Nephron (organoid): ENCODE measurements around the gene DSCAM.
"Not testable (repeated sequence)": the region's sequence is repeated elsewhere in the genome, so short reads cannot be mapped to it uniquely, and the experiment has no call there.

Source experiments
- H3K27ac Mint-ChIP-seq, 3 experiments: 2 replicates each; pipeline ENCODE4 v1.8.0; 2020; ENCODE audit warnings: mixed read lengths in 3 of 3, mild to moderate bottlenecking in 2 of 3, moderate library complexity in 1 of 3
- H3K27me3 Mint-ChIP-seq: 2 replicates; pipeline ENCODE4 v1.8.0; 2021; ENCODE audit warnings: low read depth, mild to moderate bottlenecking, moderate library complexity, mixed read lengths
- H3K36me3 Mint-ChIP-seq: 2 replicates; pipeline ENCODE4 v1.8.0; 2020; ENCODE audit warnings: low read depth, mixed read lengths
- H3K4me1 Mint-ChIP-seq: 2 replicates; pipeline ENCODE4 v1.8.0; 2020; ENCODE audit warnings: mixed read lengths
- H3K4me3 Mint-ChIP-seq, 3 experiments: 2 replicates each; pipeline ENCODE4 v1.8.0; 2020; ENCODE audit warnings: mild to moderate bottlenecking in 3 of 3, mixed read lengths in 3 of 3, moderate library complexity in 2 of 3
- H3K9me3 Mint-ChIP-seq: 2 replicates; pipeline ENCODE4 v1.8.0; 2020; ENCODE audit warnings: mixed read lengths
- TF ChIP-seq, protein P1 (sequence below), 3 experiments: fragments of 200-600 bp; sonication (generic); IDR thresholded peaks; one replicate each; pipeline ENCODE4 v1.5.0; 2021; ENCODE audit warnings: antibody characterized with exemption in 3 of 3; ENCODE audit not compliant: unreplicated experiment in 3 of 3

The DSCAM gene

DNA sequence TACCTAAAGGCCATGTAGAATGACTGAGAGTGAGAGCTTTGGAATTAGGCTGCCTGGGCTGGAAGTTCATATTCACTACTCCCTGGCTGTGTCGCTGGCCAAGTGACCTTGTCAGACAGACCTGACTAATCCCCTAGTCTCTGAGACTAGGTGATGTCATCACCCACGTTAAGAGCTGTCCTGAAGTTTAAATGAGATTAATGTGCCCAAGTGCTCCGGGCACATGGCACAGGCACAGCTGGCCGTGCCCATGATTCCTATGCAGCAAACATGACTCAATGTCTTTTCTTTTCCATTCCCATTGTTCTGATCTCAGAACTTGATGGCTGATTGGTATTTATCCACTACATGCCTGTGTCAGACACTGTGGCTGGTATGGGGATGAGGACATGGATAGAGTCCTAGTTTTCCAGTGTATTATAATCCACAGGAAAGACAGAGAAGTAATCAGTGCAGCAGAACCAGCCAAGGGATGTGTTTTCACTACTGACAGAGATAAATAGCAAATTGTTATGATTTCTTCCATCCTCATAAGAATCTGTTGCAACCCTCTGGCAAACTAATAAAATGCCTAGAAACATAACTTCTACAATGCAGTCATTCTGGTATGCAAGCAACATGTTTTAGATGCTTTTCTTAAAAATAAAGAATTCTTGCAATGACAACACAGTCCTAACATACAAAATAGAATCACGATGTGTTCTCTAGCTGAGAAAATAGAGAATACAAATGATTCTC is 798.8 kb downstream of the DSCAM start:
- peaks cover 4% of the 10 kb centered on the region for H3K27me3 Mint-ChIP-seq
- no peaks in the 10 kb centered on the region for H3K9me3 Mint-ChIP-seq
- H3K4me1 Mint-ChIP-seq = peaks cover 15% of the 10 kb centered on the region
- H3K36me3 Mint-ChIP-seq = no peaks in the 10 kb centered on the region
- TF ChIP-seq, protein P1, sequence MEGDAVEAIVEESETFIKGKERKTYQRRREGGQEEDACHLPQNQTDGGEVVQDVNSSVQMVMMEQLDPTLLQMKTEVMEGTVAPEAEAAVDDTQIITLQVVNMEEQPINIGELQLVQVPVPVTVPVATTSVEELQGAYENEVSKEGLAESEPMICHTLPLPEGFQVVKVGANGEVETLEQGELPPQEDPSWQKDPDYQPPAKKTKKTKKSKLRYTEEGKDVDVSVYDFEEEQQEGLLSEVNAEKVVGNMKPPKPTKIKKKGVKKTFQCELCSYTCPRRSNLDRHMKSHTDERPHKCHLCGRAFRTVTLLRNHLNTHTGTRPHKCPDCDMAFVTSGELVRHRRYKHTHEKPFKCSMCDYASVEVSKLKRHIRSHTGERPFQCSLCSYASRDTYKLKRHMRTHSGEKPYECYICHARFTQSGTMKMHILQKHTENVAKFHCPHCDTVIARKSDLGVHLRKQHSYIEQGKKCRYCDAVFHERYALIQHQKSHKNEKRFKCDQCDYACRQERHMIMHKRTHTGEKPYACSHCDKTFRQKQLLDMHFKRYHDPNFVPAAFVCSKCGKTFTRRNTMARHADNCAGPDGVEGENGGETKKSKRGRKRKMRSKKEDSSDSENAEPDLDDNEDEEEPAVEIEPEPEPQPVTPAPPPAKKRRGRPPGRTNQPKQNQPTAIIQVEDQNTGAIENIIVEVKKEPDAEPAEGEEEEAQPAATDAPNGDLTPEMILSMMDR (IDR thresholded peaks at IDR 0.05; ENCODE audit: unreplicated experiment in 3 of 3) = no peak
- H3K4me3 Mint-ChIP-seq = no peak overlapping the region
- H3K27ac Mint-ChIP-seq = no peak overlapping the region

GRCh38 chr21:40047211-40047610 is 799.7 kb downstream of the DSCAM start:
- no peaks in the 10 kb centered on the region for H3K27me3 Mint-ChIP-seq
- H3K9me3 Mint-ChIP-seq = no peaks in the 10 kb centered on the region
- peaks cover 10% of the 10 kb centered on the region for H3K4me1 Mint-ChIP-seq
- peak overlapping the region in 1 of 3 experiments; percentile 4 for H3K27ac Mint-ChIP-seq
- TF ChIP-seq, protein P1 (IDR thresholded peaks at IDR 0.05; ENCODE audit: unreplicated experiment in 3 of 3) = no peak
- H3K36me3 Mint-ChIP-seq = no peaks in the 10 kb centered on the region
- no peak overlapping the region for H3K4me3 Mint-ChIP-seq

DNA sequence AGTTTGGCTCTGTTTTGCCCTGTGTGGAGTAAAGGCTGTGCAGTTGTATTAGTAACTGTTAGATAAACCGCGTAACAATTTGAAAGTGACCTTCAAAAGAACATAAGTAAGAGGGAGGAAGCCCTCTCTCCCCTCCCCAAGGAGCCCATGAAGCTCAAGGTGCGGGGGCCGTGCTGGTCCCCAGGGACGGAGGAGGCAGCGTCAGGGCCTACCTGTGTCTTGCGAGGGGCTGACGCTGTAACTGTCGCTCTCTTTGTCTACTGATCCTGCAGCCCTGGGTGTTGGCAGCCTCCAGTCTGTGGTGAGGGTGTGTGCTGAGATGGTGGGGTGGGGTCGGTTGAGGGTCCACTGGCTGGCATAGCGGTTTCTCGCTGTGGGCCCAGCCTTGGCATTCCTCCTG is 803.1 kb downstream of the DSCAM start:
- H3K9me3 Mint-ChIP-seq = no peaks in the 10 kb centered on the region
- H3K27me3 Mint-ChIP-seq = no peaks in the 10 kb centered on the region
- H3K4me3 Mint-ChIP-seq = no peak overlapping the region
- H3K4me1 Mint-ChIP-seq = no peaks in the 10 kb centered on the region
- TF ChIP-seq, protein P1 (IDR thresholded peaks at IDR 0.05; ENCODE audit: unreplicated experiment in 3 of 3) = no peak
- no peaks in the 10 kb centered on the region for H3K36me3 Mint-ChIP-seq
- H3K27ac Mint-ChIP-seq = no peak overlapping the region

- Mint-ChIP-seq H3K4me1 (no peaks in the 10 kb centered on the region), H3K4me3 (no peak overlapping the region), H3K27me3 (no peaks in the 10 kb centered on the region), H3K36me3 (no peaks in the 10 kb centered on the region), H3K9me3 (no peaks in the 10 kb centered on the region), H3K27ac (no peak overlapping the region)
- TF ChIP-seq, protein P1 (IDR thresholded peaks at IDR 0.05; ENCODE audit: unreplicated experiment in 3 of 3) = no peak
Observed at GRCh38 chr21:40043423-40043822, 803.5 kb downstream of the DSCAM start.

GRCh38 chr21:40041446-40041845 is 805.5 kb downstream of the DSCAM start:
- Mint-ChIP-seq H3K4me1 (no peaks in the 10 kb centered on the region), H3K27ac (no peak overlapping the region), H3K36me3 (no peaks in the 10 kb centered on the region), H3K4me3 (no peak overlapping the region), H3K9me3 (no peaks in the 10 kb centered on the region), H3K27me3 (no peaks in the 10 kb centered on the region)
- TF ChIP-seq, protein P1 (IDR thresholded peaks at IDR 0.05; ENCODE audit: unreplicated experiment in 3 of 3) = no peak

DNA sequence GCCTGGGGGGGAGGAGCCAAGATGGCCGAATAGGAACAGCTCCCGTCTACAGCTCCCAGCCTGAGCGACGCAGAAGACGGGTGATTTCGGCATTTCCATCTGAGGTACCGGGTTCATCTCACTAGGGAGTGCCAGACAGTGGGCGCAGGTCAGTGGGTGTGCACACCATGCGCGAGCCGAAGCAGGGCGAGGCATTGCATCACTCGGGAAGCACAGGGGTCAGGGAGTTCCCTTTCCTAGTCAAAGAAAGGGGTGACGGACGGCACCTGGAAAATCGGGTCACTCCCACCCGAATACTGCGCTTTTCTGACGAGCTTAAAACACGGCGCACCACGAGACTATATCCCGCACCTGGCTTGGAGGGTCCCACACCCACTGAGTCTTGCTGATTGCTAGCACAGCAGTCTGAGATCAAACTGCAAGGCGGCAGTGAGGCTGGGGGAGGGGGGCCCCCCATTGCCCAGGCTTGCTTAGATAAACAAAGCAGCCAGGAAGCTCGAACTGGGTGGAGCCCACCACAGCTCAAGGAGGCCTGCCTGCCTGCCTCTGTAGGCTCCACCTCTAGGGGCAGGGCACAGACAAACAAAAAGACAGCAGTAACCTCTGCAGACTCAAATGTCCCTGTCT is 813.7 kb downstream of the DSCAM start:
- not testable (repeated sequence) for H3K9me3 Mint-ChIP-seq, H3K4me3 Mint-ChIP-seq, H3K4me1 Mint-ChIP-seq, H3K36me3 Mint-ChIP-seq, H3K27ac Mint-ChIP-seq
- peaks cover 14% of the 10 kb centered on the region for H3K27me3 Mint-ChIP-seq
